BE2C (cell line): ENCODE measurements around the gene NDST4.
A peak's percentile ranks its signal among the peaks of the same experiment; 100 is the strongest.

Source experiments
- DNase-seq: peaks from one replicate; pipeline ENCODE4 v3.0.0-alpha.2; 2020
- H3K27me3 ChIP-seq: fragments of 250-450 bp; sonication (Bioruptor Pico); 2 replicates; pipeline ENCODE4 v1.5.1; 2020; ENCODE audit warnings: mild to moderate bottlenecking
- H3K36me3 ChIP-seq: fragments of 250-450 bp; sonication (Bioruptor Pico); 2 replicates; pipeline ENCODE4 v1.5.1; 2020; ENCODE audit warnings: mild to moderate bottlenecking
- H3K4me1 ChIP-seq: fragments of 250-450 bp; sonication (Bioruptor Pico); 2 replicates; pipeline ENCODE4 v1.5.1; 2020
- H3K4me3 ChIP-seq: 2 replicates; pipeline ENCODE4 v1.5.1; 2011; ENCODE audit warnings: low read depth, low read length
- H3K9me3 ChIP-seq: fragments of 250-450 bp; sonication (Bioruptor Pico); 2 replicates; pipeline ENCODE4 v1.5.1; 2020
- CTCF ChIP-seq: IDR thresholded peaks from 2 replicates; pipeline ENCODE4 v1.5.1; 2012; ENCODE audit warnings: mild to moderate bottlenecking, low read depth, low read length

The NDST4 gene

GRCh38 chr4:114785570-114785969, 327.9 kb downstream of the NDST4 start:
- no peak for TF ChIP-seq CTCF
- DNase-seq = no peak
- H3K36me3 ChIP-seq = no peaks in the 10 kb centered on the region
- H3K9me3 ChIP-seq = no peaks in the 10 kb centered on the region
- no peak overlapping the region for H3K4me3 ChIP-seq
- no peaks in the 10 kb centered on the region; the same call in 1 of the 2 replicates for H3K4me1 ChIP-seq
- no peaks in the 10 kb centered on the region for H3K27me3 ChIP-seq

GRCh38 chr4:114783215-114783595, 330.2 kb downstream of the NDST4 start:
- H3K36me3 ChIP-seq = no peaks in the 10 kb centered on the region
- DNase-seq = no peak
- no peak overlapping the region for H3K4me3 ChIP-seq
- TF ChIP-seq CTCF = no peak
- no peaks in the 10 kb centered on the region for H3K4me1 ChIP-seq
- H3K9me3 ChIP-seq = no peaks in the 10 kb centered on the region
- H3K27me3 ChIP-seq = no peaks in the 10 kb centered on the region

GRCh38 chr4:114782415-114783214, 330.8 kb downstream of the NDST4 start:
- no peak for DNase-seq
- Histone ChIP-seq H3K36me3 (no peaks in the 10 kb centered on the region), H3K4me1 (no peaks in the 10 kb centered on the region), H3K9me3 (no peaks in the 10 kb centered on the region), H3K27me3 (no peaks in the 10 kb centered on the region), H3K4me3 (no peak overlapping the region)
- no peak for TF ChIP-seq CTCF

GRCh38 chr4:114780205-114780604, 333.2 kb downstream of the NDST4 start:
- H3K9me3 ChIP-seq = no peaks in the 10 kb centered on the region
- H3K27me3 ChIP-seq = no peaks in the 10 kb centered on the region
- peak; percentile 20; the same call in 1 of the 2 replicates for TF ChIP-seq CTCF
- no peak overlapping the region for H3K4me3 ChIP-seq
- DNase-seq = peak; percentile 11
- no peaks in the 10 kb centered on the region for H3K4me1 ChIP-seq
- H3K36me3 ChIP-seq = no peaks in the 10 kb centered on the region
